ENCODE results near the gene ELMO2.

The ELMO2 gene, protein sequence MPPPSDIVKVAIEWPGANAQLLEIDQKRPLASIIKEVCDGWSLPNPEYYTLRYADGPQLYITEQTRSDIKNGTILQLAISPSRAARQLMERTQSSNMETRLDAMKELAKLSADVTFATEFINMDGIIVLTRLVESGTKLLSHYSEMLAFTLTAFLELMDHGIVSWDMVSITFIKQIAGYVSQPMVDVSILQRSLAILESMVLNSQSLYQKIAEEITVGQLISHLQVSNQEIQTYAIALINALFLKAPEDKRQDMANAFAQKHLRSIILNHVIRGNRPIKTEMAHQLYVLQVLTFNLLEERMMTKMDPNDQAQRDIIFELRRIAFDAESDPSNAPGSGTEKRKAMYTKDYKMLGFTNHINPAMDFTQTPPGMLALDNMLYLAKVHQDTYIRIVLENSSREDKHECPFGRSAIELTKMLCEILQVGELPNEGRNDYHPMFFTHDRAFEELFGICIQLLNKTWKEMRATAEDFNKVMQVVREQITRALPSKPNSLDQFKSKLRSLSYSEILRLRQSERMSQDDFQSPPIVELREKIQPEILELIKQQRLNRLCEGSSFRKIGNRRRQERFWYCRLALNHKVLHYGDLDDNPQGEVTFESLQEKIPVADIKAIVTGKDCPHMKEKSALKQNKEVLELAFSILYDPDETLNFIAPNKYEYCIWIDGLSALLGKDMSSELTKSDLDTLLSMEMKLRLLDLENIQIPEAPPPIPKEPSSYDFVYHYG

DNA sequence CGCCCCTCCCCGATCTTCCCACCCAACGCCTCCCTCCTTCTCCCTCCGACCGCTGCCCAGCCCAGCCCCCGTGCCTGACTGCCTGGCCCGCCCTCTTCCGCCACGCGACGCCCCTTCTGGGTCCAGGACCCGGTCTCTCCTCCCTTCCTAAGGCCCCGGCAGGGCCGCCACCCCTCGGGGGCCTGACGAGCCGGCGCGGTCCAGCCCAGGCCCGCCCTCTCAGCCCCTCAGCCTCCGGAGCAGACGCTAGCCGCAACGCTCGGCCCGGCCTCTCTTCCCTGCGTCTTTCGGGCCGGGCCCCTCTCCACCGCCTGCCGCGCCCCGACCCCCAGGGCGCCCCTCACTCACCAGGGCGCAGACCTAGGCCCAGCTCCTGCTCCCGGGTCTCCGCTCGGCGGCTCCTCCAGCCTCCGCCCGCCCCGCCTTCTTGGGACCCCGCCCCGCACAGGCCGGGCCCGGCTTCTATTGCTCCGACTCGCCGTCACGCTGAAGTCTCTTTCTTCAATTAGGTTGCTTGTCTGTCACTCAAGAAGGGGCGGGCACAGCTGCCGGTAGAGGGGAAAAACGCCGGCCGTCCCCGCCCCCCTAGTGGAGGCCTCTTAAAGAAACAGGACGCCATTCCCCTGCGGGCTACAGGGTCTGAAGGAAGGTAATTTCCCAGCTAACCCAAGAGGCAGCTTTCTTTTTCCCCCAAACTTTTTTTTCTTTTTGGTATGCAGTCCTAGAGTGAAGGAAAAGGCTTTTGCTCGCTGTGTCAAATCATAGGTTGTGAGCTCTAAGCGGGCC is at the start of gene ELMO2:
ELMO2 (minus strand) TSS at position 416 of the 786 bp plus-strand sequence. CDS start 12,133 bp downstream, outside the sequence.
- H3K27me3 ChIP-seq (ENCODE audit: insufficient read depth, poor library complexity, severe bottlenecking) = no peaks in the 10 kb centered on the region
- peak; percentile 88 for ATAC-seq (ENCODE audit: low read depth)
- H3K9me3 ChIP-seq (ENCODE audit: severe bottlenecking) = no peaks in the 10 kb centered on the region
- H3K4me1 ChIP-seq (ENCODE audit: insufficient read depth, poor library complexity, severe bottlenecking) = peaks cover 18% of the 10 kb centered on the region
- H3K27ac ChIP-seq (ENCODE audit: poor library complexity, severe bottlenecking) = peak within 1 kb of the TSS; percentile 44
- H3K36me3 ChIP-seq (ENCODE audit: low read depth) = no peaks in the 10 kb centered on the region
- TF ChIP-seq, protein P1, sequence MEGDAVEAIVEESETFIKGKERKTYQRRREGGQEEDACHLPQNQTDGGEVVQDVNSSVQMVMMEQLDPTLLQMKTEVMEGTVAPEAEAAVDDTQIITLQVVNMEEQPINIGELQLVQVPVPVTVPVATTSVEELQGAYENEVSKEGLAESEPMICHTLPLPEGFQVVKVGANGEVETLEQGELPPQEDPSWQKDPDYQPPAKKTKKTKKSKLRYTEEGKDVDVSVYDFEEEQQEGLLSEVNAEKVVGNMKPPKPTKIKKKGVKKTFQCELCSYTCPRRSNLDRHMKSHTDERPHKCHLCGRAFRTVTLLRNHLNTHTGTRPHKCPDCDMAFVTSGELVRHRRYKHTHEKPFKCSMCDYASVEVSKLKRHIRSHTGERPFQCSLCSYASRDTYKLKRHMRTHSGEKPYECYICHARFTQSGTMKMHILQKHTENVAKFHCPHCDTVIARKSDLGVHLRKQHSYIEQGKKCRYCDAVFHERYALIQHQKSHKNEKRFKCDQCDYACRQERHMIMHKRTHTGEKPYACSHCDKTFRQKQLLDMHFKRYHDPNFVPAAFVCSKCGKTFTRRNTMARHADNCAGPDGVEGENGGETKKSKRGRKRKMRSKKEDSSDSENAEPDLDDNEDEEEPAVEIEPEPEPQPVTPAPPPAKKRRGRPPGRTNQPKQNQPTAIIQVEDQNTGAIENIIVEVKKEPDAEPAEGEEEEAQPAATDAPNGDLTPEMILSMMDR (IDR thresholded peaks at IDR 0.05; ENCODE audit: poor library complexity, severe bottlenecking) = no peak
- peak within 1 kb of the TSS; percentile 92 for H3K4me3 ChIP-seq (ENCODE audit: severe bottlenecking)
- peak; percentile 100 for DNase-seq (ENCODE audit: low spot score)

DNA sequence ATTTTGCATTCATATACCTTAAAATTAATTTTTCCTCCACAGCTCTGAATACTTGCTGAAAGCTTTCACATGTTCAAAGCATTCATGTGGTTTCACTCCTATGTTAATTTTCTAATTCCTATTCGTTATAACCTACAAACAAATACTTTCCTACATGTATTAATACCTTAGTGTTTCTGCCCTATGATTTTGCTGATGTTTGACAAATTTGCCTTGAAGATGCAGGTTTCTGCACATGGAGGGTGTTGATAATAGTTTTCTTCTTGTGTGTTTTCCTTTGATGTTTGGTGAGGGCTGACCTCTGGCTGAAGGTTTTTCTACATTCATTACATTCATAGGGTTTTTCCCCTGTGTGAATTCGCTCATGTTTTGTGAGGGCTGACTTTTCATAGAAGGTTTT is 49.3 kb upstream of the ELMO2 start:
- peaks cover 6% of the 10 kb centered on the region for H3K9me3 ChIP-seq (ENCODE audit: severe bottlenecking)
- H3K36me3 ChIP-seq (ENCODE audit: low read depth) = no peaks in the 10 kb centered on the region

DNA sequence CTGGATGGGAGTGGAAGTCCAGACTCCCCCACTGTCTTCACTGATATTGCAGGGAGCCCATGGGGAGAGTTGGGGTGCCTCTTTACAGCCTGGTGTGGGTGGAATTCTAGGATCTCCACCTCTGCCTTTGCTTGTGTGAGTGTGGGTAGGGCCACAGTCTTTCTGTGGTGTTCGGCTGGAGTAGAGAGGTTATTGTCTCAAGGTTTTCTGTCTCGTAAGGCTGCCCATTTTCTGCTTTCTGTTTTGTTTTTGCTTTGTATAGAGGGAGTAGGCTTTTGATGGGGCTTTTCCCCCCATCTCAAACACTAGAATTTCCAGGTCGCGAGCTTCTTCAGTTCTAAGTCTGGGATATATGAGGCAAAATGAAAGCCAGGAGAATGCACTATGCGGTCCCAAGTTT is 40.4 kb upstream of the ELMO2 start:
- ATAC-seq (ENCODE audit: low read depth) (no peak), DNase-seq (ENCODE audit: low spot score) (no peak)
- TF ChIP-seq, protein P1 (IDR thresholded peaks at IDR 0.05; ENCODE audit: poor library complexity, severe bottlenecking) = no peak
- H3K27ac ChIP-seq (ENCODE audit: poor library complexity, severe bottlenecking) = no peak overlapping the region
- H3K4me1 ChIP-seq (ENCODE audit: insufficient read depth, poor library complexity, severe bottlenecking) = no peaks in the 10 kb centered on the region
- no peaks in the 10 kb centered on the region for H3K9me3 ChIP-seq (ENCODE audit: severe bottlenecking)
- H3K36me3 ChIP-seq (ENCODE audit: low read depth) = no peaks in the 10 kb centered on the region
- peaks cover 68% of the 10 kb centered on the region for H3K27me3 ChIP-seq (ENCODE audit: insufficient read depth, poor library complexity, severe bottlenecking)
- no peak overlapping the region for H3K4me3 ChIP-seq (ENCODE audit: severe bottlenecking)

More for the DNA sequence above, 49.3 kb upstream of the ELMO2 start:
- no peak overlapping the region for H3K27ac ChIP-seq (ENCODE audit: poor library complexity, severe bottlenecking)
- H3K27me3 ChIP-seq (ENCODE audit: insufficient read depth, poor library complexity, severe bottlenecking) = peaks cover 22% of the 10 kb centered on the region
- H3K4me3 ChIP-seq (ENCODE audit: severe bottlenecking) = no peak overlapping the region
- no peak for ATAC-seq (ENCODE audit: low read depth)
- no peaks in the 10 kb centered on the region for H3K4me1 ChIP-seq (ENCODE audit: insufficient read depth, poor library complexity, severe bottlenecking)
- TF ChIP-seq, protein P1 (IDR thresholded peaks at IDR 0.05; ENCODE audit: poor library complexity, severe bottlenecking) = no peak
- no peak for DNase-seq (ENCODE audit: low spot score)

DNA sequence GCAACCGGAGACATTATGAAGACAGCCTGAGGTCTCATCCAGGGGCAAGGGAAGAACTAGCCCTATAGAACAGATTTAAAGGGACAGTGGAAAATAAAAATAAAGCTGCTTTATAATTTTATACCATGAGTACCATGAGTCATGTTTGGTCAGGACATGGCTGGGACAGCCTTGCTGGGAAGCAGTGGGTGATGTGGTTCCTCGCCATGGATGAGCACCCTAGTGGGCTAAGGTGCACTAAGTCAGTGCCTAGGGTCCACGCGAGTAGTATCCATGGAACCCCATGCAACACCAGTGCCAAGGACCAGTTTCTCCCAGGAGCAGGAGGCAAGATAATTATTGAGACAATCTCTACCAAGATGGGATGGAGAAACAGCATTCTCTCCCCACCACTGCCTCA is 33.4 kb upstream of the ELMO2 start:
- Histone ChIP-seq H3K36me3 (ENCODE audit: low read depth) (no peaks in the 10 kb centered on the region), H3K4me3 (ENCODE audit: severe bottlenecking) (no peak overlapping the region), H3K9me3 (ENCODE audit: severe bottlenecking) (no peaks in the 10 kb centered on the region), H3K27ac (ENCODE audit: poor library complexity, severe bottlenecking) (no peak overlapping the region), H3K27me3 (ENCODE audit: insufficient read depth, poor library complexity, severe bottlenecking) (peaks cover 27% of the 10 kb centered on the region), H3K4me1 (ENCODE audit: insufficient read depth, poor library complexity, severe bottlenecking) (no peaks in the 10 kb centered on the region)
- DNase-seq (ENCODE audit: low spot score) (no peak), ATAC-seq (ENCODE audit: low read depth) (no peak; the same call in 2 of the 3 replicates)
- TF ChIP-seq, protein P1 (IDR thresholded peaks at IDR 0.05; ENCODE audit: poor library complexity, severe bottlenecking) = no peak

All from RWPE2 (cell line).